HepG2 (cell line): ENCODE results near the gene ZNF223. TPM values are rescaled to one million over a fixed set of nuclear protein-coding genes. Genes with fewer than 3 reads are reported as not detected.

Source experiments
- ASH2L ChIP-seq: fragments of 300-600, 200-600 bp; sonication (generic); IDR thresholded peaks from 2 replicates; pipeline ENCODE4 v1.7.0; 2017; ENCODE audit warnings: low read depth, mild to moderate bottlenecking, moderate library complexity, mixed read lengths, low read length; ENCODE audit not compliant: insufficient read length
- ATF4 ChIP-seq, 2 experiments: fragments of 450-650 bp in 1 of 2; sonication (generic) in 1 of 2; formaldehyde crosslinking; IDR thresholded peaks; 2 replicates each; pipeline versions ENCODE4 v1.5.0 to v1.8.0; 2020 to 2022; ENCODE audit warnings: mild to moderate bottlenecking in 1 of 2, missing genetic modification reagents in 1 of 2
- CHD2 ChIP-seq: IDR thresholded peaks from 2 replicates; pipeline ENCODE4 v1.6.1; 2011; ENCODE audit warnings: low read depth, low read length, improper control_type of control experiment
- CSRNP1 ChIP-seq: sonication (generic); formaldehyde crosslinking; IDR thresholded peaks from 2 replicates; pipeline ENCODE4 v1.8.1; 2023; ENCODE audit warnings: mild to moderate bottlenecking, missing genetic modification reagents
- FOSL2 ChIP-seq: sonication (generic); formaldehyde crosslinking; IDR thresholded peaks from 2 replicates; pipeline ENCODE4 v1.4.0; 2020; ENCODE audit warnings: missing genetic modification reagents
- HMGA1 ChIP-seq: sonication (generic); formaldehyde crosslinking; conservative IDR thresholded peaks from 2 replicates; pipeline ENCODE4 v1.4.0; 2020; ENCODE audit warnings: missing genetic modification reagents
- HNRNPH1 ChIP-seq: fragments of 200-400 bp; formaldehyde crosslinking; optimal IDR thresholded peaks from 2 replicates; pipeline ENCODE3; 2017; ENCODE audit warnings: mild to moderate bottlenecking, low read depth, low read length
- HNRNPL ChIP-seq: fragments of 200-400 bp; formaldehyde crosslinking; IDR thresholded peaks from 2 replicates; pipeline ENCODE4 v1.6.1; 2017; ENCODE audit warnings: mild to moderate bottlenecking, low read depth, low read length
- HOMEZ ChIP-seq: IDR thresholded peaks from 2 replicates; pipeline ENCODE4 v1.6.1; 2016; ENCODE audit warnings: low read depth
- PATZ1 ChIP-seq: sonication (generic); formaldehyde crosslinking; IDR thresholded peaks from 2 replicates; pipeline ENCODE4 v1.4.0; 2020; ENCODE audit warnings: missing genetic modification reagents
- RARA ChIP-seq: IDR thresholded peaks from 2 replicates; pipeline ENCODE4 v1.6.1; 2016; ENCODE audit warnings: missing genetic modification reagents, missing compliant biosample characterization
- RXRA ChIP-seq: sonication (generic); formaldehyde crosslinking; IDR thresholded peaks from 2 replicates; pipeline ENCODE4 v1.5.1; 2020; ENCODE audit warnings: missing genetic modification reagents
- SALL2 ChIP-seq: sonication (generic); formaldehyde crosslinking; IDR thresholded peaks from 2 replicates; pipeline ENCODE4 v1.8.1; 2023; ENCODE audit warnings: mild to moderate bottlenecking, missing genetic modification reagents, inconsistent platforms
- SP140L ChIP-seq: sonication (generic); formaldehyde crosslinking; IDR thresholded peaks from 2 replicates; pipeline ENCODE4 v1.4.0; 2020; ENCODE audit warnings: missing genetic modification reagents, borderline replicate concordance
- TCF7 ChIP-seq: sonication (generic); IDR thresholded peaks from 2 replicates; pipeline ENCODE4 v1.6.1; 2016; ENCODE audit warnings: antibody characterized with exemption, low read depth
- ZFAT ChIP-seq: sonication (generic); formaldehyde crosslinking; conservative IDR thresholded peaks from 2 replicates; pipeline ENCODE4 v1.8.1; 2023; ENCODE audit warnings: missing genetic modification reagents, inconsistent platforms
- ZNF101 ChIP-seq: sonication (generic); formaldehyde crosslinking; IDR thresholded peaks from 2 replicates; pipeline ENCODE4 v1.4.0; 2020; ENCODE audit warnings: mild to moderate bottlenecking, low read depth, missing genetic modification reagents, borderline replicate concordance
- ZNF12 ChIP-seq: sonication (generic); formaldehyde crosslinking; IDR thresholded peaks from 2 replicates; pipeline ENCODE4 v1.5.0; 2020; ENCODE audit warnings: missing genetic modification reagents
- ZNF251 ChIP-seq: sonication (generic); formaldehyde crosslinking; IDR thresholded peaks from 2 replicates; pipeline ENCODE4 v1.9.0; 2021; ENCODE audit warnings: mild to moderate bottlenecking, missing genetic modification reagents
- ZNF282 ChIP-seq: fragments of 450-650 bp; IDR thresholded peaks from 2 replicates; pipeline ENCODE4 v1.6.1; 2018; ENCODE audit not compliant: partially characterized antibody
- ZNF451 ChIP-seq: sonication (generic); formaldehyde crosslinking; IDR thresholded peaks from 2 replicates; pipeline ENCODE4 v1.5.0; 2020; ENCODE audit warnings: mild to moderate bottlenecking, missing genetic modification reagents
- ZNF501 ChIP-seq: sonication (generic); formaldehyde crosslinking; IDR thresholded peaks from 2 replicates; pipeline ENCODE4 v1.5.1; 2020; ENCODE audit warnings: mild to moderate bottlenecking, moderate library complexity, missing genetic modification reagents
- ZNF598 ChIP-seq: sonication (generic); formaldehyde crosslinking; IDR thresholded peaks from 2 replicates; pipeline ENCODE4 v1.5.1; 2020; ENCODE audit warnings: mild to moderate bottlenecking, missing genetic modification reagents, borderline replicate concordance
- ZNF816 ChIP-seq: sonication (generic); formaldehyde crosslinking; IDR thresholded peaks from 2 replicates; pipeline ENCODE4 v1.8.0; 2022; ENCODE audit warnings: missing genetic modification reagents, mild to moderate bottlenecking, borderline replicate concordance
- ZSCAN22 ChIP-seq: sonication (generic); formaldehyde crosslinking; IDR thresholded peaks from 2 replicates; pipeline ENCODE4 v1.4.0; 2020; ENCODE audit warnings: mild to moderate bottlenecking, missing genetic modification reagents
- ZSCAN30 ChIP-seq: sonication (generic); formaldehyde crosslinking; IDR thresholded peaks from 2 replicates; pipeline ENCODE4 v1.5.0; 2020; ENCODE audit warnings: mild to moderate bottlenecking, missing genetic modification reagents
- polyA plus RNA-seq, 8 experiments: library from polyadenylated mRNA; depleted of rRNA in 3 of 8; stranded (reverse) in 7 of 8; unstranded in 1 of 8; fragments of >200 nt; fragmentation: Illumina TruSeq in 4 of 8; extraction: Trizol in 4 of 8; gene quantifications; 2 replicates each; pipeline versions ENCODE4 v1.2.1 to v1.2.3, GENCODE V29; 2011 to 2016; ENCODE audit warnings: low read depth in 4 of 8, missing spikeins in 1 of 8, mixed read lengths in 1 of 8; ENCODE audit not compliant: insufficient read depth in 1 of 8
- total RNA-seq, 5 experiments: library from RNA; depleted of rRNA; stranded (reverse); fragments of >200 nt; fragmentation: Illumina TruSeq; extraction: Trizol; gene quantifications; 2 replicates each; pipeline ENCODE4 v1.2.3, GENCODE V29; 2016; ENCODE audit warnings: low read depth in 1 of 5

ZNF223 gene
- total and polyA plus RNA-seq, 2 of the 13 experiments (the other 11 are each of a cell fraction or from before 2014, with no cell fraction given): 2.0 to 4.8 TPM

GRCh38 chr19:44071824-44072542, 20.1 kb downstream of the ZNF223 start, which contains the start of gene ZNF284 (continued):
- no peak for TF ChIP-seq CHD2
- TF ChIP-seq CSRNP1 (CRISPR knock-in tag): no peak
- no peak for TF ChIP-seq ZSCAN22 (CRISPR knock-in tag)
- peak; percentile 35; the same call in 1 of the 2 replicates for TF ChIP-seq SALL2
- TF ChIP-seq PATZ1: peak; percentile 86
- TF ChIP-seq RARA (CRISPR knock-in tag): no peak
- TF ChIP-seq ZFAT (CRISPR knock-in tag): no peak
- no peak for TF ChIP-seq ZNF251 (CRISPR knock-in tag)
- TF ChIP-seq ZNF598 (CRISPR knock-in tag): no peak
- TF ChIP-seq ZNF282: no peak
- no peak for TF ChIP-seq HNRNPL
- TF ChIP-seq ZNF12 (CRISPR knock-in tag): 0 out of 2 replicates have a peak, but pooled peaks have one; percentile 46
- TF ChIP-seq ZSCAN30 (CRISPR knock-in tag): no peak
- no peak for TF ChIP-seq HMGA1 (CRISPR knock-in tag)
- TF ChIP-seq HNRNPH1: no peak
- no peak for TF ChIP-seq RXRA
- TF ChIP-seq TCF7: no peak
- peak; percentile 25; the same call in 1 of the 2 replicates for TF ChIP-seq FOSL2 (CRISPR knock-in tag)
- TF ChIP-seq ZNF451 (CRISPR knock-in tag): no peak
- peak; percentile 77 for TF ChIP-seq ASH2L
- TF ChIP-seq ZNF101 (CRISPR knock-in tag): no peak
- TF ChIP-seq ATF4 (CRISPR knock-in tag; IDR thresholded peaks at IDR 0.05): peak in 1 of 2 experiments; percentile 29; a peak in 1 of 4 replicates
- TF ChIP-seq HOMEZ (CRISPR knock-in tag): no peak; the same call in 1 of the 2 replicates
- peak; percentile 73; the same call in 1 of the 2 replicates for TF ChIP-seq ZNF501 (CRISPR knock-in tag)
- TF ChIP-seq SP140L (CRISPR knock-in tag): no peak
- no peak for TF ChIP-seq ZNF816 (CRISPR knock-in tag)
